ENCODE results near the gene TBCK. TPM values are rescaled to one million over a fixed set of nuclear protein-coding genes. Genes with fewer than 3 reads are reported as not detected.

The TBCK gene
- total and polyA plus RNA-seq, 2 of the 13 experiments (the other 11 are each of a cell fraction or from before 2014, with no cell fraction given) = 51.0 to 62.4 TPM

- no peak for TF ChIP-seq KAT8 (CRISPR knock-in tag; IDR thresholded peaks at IDR 0.05)
- TF ChIP-seq ZIK1 (CRISPR knock-in tag; IDR thresholded peaks at IDR 0.05; ENCODE audit: borderline replicate concordance, low read depth) = no peak
- TF ChIP-seq HOXD1 (CRISPR knock-in tag; IDR thresholded peaks at IDR 0.05) = no peak
- TF ChIP-seq ZNF792 (CRISPR knock-in tag; IDR thresholded peaks at IDR 0.05) = no peak
- TF ChIP-seq ZNF747 (CRISPR knock-in tag; IDR thresholded peaks at IDR 0.05; ENCODE audit: borderline replicate concordance) = no peak
- no peak for TF ChIP-seq ZFP36L2 (CRISPR knock-in tag; IDR thresholded peaks at IDR 0.05)
- TF ChIP-seq ZNF513 (CRISPR knock-in tag; conservative IDR thresholded peaks at IDR 0.05) = no peak
- TF ChIP-seq PLRG1 (conservative IDR thresholded peaks at IDR 0.05) = no peak
- TF ChIP-seq TRAFD1 (CRISPR knock-in tag; IDR thresholded peaks at IDR 0.05; ENCODE audit: borderline replicate concordance) = no peak
- no peak for TF ChIP-seq RFX3 (CRISPR knock-in tag; IDR thresholded peaks at IDR 0.05)
- TF ChIP-seq E2F1 (CRISPR knock-in tag; IDR thresholded peaks at IDR 0.05) = no peak
- no peak for TF ChIP-seq AHR (CRISPR knock-in tag; IDR thresholded peaks at IDR 0.05)
- TF ChIP-seq ZNF121 (CRISPR knock-in tag; IDR thresholded peaks at IDR 0.05) = no peak
- Histone ChIP-seq H3K27ac (ENCODE audit: extremely low read length, insufficient read depth, low read length) (no peak overlapping the region), H4K20me1 (ENCODE audit: insufficient read depth, low read length) (no peaks in the 10 kb centered on the region), H3K9ac (ENCODE audit: insufficient read depth, low read depth, low read length) (no peak overlapping the region), H3K4me3 (replicated peaks in 1 of 3; ENCODE audit: insufficient read depth in 1 of 3, low read depth in 2 of 3, low read length in 3 of 3) (no peak overlapping the region), H3K36me3 (replicated peaks in 1 of 2; ENCODE audit: control insufficient read depth in 1 of 2, insufficient read depth in 2 of 2, low read length in 2 of 2) (no peaks in the 10 kb centered on the region), H2AFZ (ENCODE audit: low read length) (no peak overlapping the region), H3K79me2 (ENCODE audit: insufficient read depth, low read length) (no peaks in the 10 kb centered on the region), H3K27me3 (ENCODE audit: control insufficient read depth in 1 of 2, insufficient read depth in 2 of 2, low read length in 2 of 2) (no peaks in the 10 kb centered on the region), H3K9me3 (ENCODE audit: low read length) (peaks cover 7% of the 10 kb centered on the region; the same call in 1 of the 2 replicates), H3K4me1 (ENCODE audit: insufficient read depth, low read length) (no peaks in the 10 kb centered on the region), H3K4me2 (ENCODE audit: low read depth, low read length) (no peak overlapping the region)
- DNase-seq (ENCODE audit: low spot score) = no peak
- WGBS (ENCODE audit: low lambda C conversion rate) = 76% methylated on average over 5 of the region's 5 CpGs
- FAIRE-seq = no peak
- CTCF ChIA-PET (ENCODE audit: low intra/inter-chr PET ratio, low total read pairs) = no interaction called here
- BruUV-seq (replicated peaks) = no TSS peak
- no peak for ATAC-seq
- intact Hi-C loops (cut with micrococcal nuclease; ENCODE audit: unreplicated experiment) = no loop called here
- in situ Hi-C loops (cut with HindIII; ENCODE audit: extremely low pct_ligation_motif_present, low pct_unique_long_range_greater_than_20kb) = no loop called here
- POLR2A ChIA-PET = no interaction called here
These were observed 298.0 kb downstream of the TBCK start for GRCh38 chr4:106017975-106018374.
